ENCODE measurements around the gene ZBTB40.

DNA sequence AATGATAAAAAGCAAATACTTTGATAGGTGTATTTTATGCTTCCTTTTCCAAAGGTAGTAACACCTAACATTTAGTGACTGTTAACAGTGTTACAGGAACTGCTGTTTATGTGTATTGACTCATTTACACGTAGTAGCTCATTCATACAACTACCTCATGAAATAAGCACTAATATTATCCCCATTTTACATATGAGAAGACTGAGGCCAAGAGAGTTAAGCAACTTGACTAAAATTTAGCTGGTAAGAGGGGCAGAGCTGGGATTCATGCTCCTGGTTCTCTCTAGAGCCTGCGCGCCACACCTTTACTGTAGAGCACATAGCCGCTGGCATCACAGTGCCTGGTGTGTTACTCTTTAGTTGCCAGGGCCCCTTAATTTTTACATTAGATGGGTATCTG, 11.3 kb downstream of the ZBTB40 start:
- TF ChIP-seq EZH2 (IDR thresholded peaks at IDR 0.05; ENCODE audit: borderline replicate concordance, low read depth, low read length, poor library complexity, severe bottlenecking): no peak
- TF ChIP-seq, protein P1, sequence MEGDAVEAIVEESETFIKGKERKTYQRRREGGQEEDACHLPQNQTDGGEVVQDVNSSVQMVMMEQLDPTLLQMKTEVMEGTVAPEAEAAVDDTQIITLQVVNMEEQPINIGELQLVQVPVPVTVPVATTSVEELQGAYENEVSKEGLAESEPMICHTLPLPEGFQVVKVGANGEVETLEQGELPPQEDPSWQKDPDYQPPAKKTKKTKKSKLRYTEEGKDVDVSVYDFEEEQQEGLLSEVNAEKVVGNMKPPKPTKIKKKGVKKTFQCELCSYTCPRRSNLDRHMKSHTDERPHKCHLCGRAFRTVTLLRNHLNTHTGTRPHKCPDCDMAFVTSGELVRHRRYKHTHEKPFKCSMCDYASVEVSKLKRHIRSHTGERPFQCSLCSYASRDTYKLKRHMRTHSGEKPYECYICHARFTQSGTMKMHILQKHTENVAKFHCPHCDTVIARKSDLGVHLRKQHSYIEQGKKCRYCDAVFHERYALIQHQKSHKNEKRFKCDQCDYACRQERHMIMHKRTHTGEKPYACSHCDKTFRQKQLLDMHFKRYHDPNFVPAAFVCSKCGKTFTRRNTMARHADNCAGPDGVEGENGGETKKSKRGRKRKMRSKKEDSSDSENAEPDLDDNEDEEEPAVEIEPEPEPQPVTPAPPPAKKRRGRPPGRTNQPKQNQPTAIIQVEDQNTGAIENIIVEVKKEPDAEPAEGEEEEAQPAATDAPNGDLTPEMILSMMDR (conservative IDR thresholded peaks at IDR 0.05; ENCODE audit: low read depth, low read length): no peak
